HepG2 (cell line): ENCODE results near the gene RPS6KL1. TPM values are rescaled to one million over a fixed set of nuclear protein-coding genes. Genes with fewer than 3 reads are reported as not detected.

Experiments used
- ARNT2 ChIP-seq: sonication (generic); formaldehyde crosslinking; IDR thresholded peaks from 2 replicates; pipeline ENCODE4 v1.8.0; 2022; ENCODE audit warnings: mild to moderate bottlenecking, low read depth, missing genetic modification reagents, moderate library complexity
- DZIP1 ChIP-seq: sonication (generic); formaldehyde crosslinking; IDR thresholded peaks from 2 replicates; pipeline ENCODE4 v1.5.0; 2020; ENCODE audit warnings: mild to moderate bottlenecking, missing genetic modification reagents
- ELF4 ChIP-seq: sonication (generic); formaldehyde crosslinking; IDR thresholded peaks from 2 replicates; pipeline ENCODE4 v1.5.0; 2020; ENCODE audit warnings: missing genetic modification reagents, mild to moderate bottlenecking, moderate library complexity, borderline replicate concordance
- HBP1 ChIP-seq: IDR thresholded peaks from 2 replicates; pipeline ENCODE4 v1.6.1; 2016; ENCODE audit warnings: low read depth, control low read depth
- HOXD1 ChIP-seq: sonication (generic); formaldehyde crosslinking; IDR thresholded peaks from 2 replicates; pipeline ENCODE4 v1.5.0; 2020; ENCODE audit warnings: missing genetic modification reagents
- SSRP1 ChIP-seq: IDR thresholded peaks from 2 replicates; pipeline ENCODE4 v1.6.1; 2016; ENCODE audit warnings: control low read depth
- ZNF180 ChIP-seq: sonication (generic); formaldehyde crosslinking; IDR thresholded peaks from 2 replicates; pipeline ENCODE4 v1.4.0; 2020; ENCODE audit warnings: low read depth, missing genetic modification reagents, borderline replicate concordance
- ZNF235 ChIP-seq: sonication (generic); formaldehyde crosslinking; IDR thresholded peaks from 2 replicates; pipeline ENCODE4 v1.8.1; 2023; ENCODE audit warnings: mild to moderate bottlenecking, missing genetic modification reagents, borderline replicate concordance
- ZNF513 ChIP-seq: sonication (generic); formaldehyde crosslinking; conservative IDR thresholded peaks from 2 replicates; pipeline ENCODE4 v1.5.0; 2020; ENCODE audit warnings: missing genetic modification reagents
- ZNF552 ChIP-seq: sonication (generic); formaldehyde crosslinking; IDR thresholded peaks from 2 replicates; pipeline ENCODE4 v1.9.0; 2022; ENCODE audit warnings: missing genetic modification reagents, mild to moderate bottlenecking, borderline replicate concordance
- polyA plus RNA-seq, 8 experiments: library from polyadenylated mRNA; depleted of rRNA in 3 of 8; stranded (reverse) in 7 of 8; unstranded in 1 of 8; fragments of >200 nt; fragmentation: Illumina TruSeq in 4 of 8; extraction: Trizol in 4 of 8; gene quantifications; 2 replicates each; pipeline versions ENCODE4 v1.2.1 to v1.2.3, GENCODE V29; 2011 to 2016; ENCODE audit warnings: low read depth in 4 of 8, missing spikeins in 1 of 8, mixed read lengths in 1 of 8; ENCODE audit not compliant: insufficient read depth in 1 of 8
- total RNA-seq, 5 experiments: library from RNA; depleted of rRNA; stranded (reverse); fragments of >200 nt; fragmentation: Illumina TruSeq; extraction: Trizol; gene quantifications; 2 replicates each; pipeline ENCODE4 v1.2.3, GENCODE V29; 2016; ENCODE audit warnings: low read depth in 1 of 5
- TF ChIP-seq, protein P1 (sequence below): sonication (generic); formaldehyde crosslinking; IDR thresholded peaks from 2 replicates; pipeline ENCODE4 v1.4.0; 2020; ENCODE audit warnings: missing genetic modification reagents
- TF ChIP-seq, protein P2 (sequence below): sonication (generic); formaldehyde crosslinking; IDR thresholded peaks from 2 replicates; pipeline ENCODE4 v1.4.0; 2020; ENCODE audit warnings: missing genetic modification reagents, borderline replicate concordance

RPS6KL1 gene
- total and polyA plus RNA-seq, 2 of the 13 experiments (the other 11 are each of a cell fraction or from before 2014, with no cell fraction given), result 6.5 to 11.5 TPM

DNA sequence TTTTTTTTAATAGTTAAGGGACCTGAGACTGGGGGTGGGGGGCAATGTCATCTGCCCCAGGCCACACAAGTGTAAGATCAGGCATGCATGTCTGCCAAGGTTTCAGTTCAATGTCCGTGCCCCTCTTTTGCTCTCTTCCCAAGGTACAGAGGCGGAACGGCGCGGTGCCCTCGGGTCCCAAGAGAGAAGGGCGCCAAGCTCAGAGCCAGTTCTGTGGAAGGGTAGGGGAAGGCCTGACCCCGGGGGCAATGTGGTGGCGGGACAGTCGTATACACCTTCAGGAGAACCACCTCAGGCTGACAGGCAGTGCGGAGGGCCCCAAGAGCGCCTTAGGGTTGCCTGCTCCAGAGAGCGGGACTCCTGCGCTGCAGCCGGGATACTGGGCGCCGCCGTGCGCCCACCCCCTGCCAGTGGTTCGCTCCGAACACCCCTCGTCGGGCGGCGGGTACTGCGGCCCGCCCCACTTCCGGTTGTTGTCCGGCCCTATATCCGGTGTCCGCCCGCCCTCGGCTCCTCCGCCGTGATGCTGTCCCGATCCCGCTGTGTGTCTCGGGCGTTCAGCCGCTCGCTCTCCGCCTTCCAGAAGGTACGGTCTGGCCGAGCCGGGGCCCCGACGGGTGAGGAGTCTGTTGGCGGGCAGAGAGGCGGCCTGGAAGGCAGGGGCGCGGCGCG, 41.5 kb downstream of the RPS6KL1 start, which contains the start of gene DLST (continued):
- TF ChIP-seq, protein P1, sequence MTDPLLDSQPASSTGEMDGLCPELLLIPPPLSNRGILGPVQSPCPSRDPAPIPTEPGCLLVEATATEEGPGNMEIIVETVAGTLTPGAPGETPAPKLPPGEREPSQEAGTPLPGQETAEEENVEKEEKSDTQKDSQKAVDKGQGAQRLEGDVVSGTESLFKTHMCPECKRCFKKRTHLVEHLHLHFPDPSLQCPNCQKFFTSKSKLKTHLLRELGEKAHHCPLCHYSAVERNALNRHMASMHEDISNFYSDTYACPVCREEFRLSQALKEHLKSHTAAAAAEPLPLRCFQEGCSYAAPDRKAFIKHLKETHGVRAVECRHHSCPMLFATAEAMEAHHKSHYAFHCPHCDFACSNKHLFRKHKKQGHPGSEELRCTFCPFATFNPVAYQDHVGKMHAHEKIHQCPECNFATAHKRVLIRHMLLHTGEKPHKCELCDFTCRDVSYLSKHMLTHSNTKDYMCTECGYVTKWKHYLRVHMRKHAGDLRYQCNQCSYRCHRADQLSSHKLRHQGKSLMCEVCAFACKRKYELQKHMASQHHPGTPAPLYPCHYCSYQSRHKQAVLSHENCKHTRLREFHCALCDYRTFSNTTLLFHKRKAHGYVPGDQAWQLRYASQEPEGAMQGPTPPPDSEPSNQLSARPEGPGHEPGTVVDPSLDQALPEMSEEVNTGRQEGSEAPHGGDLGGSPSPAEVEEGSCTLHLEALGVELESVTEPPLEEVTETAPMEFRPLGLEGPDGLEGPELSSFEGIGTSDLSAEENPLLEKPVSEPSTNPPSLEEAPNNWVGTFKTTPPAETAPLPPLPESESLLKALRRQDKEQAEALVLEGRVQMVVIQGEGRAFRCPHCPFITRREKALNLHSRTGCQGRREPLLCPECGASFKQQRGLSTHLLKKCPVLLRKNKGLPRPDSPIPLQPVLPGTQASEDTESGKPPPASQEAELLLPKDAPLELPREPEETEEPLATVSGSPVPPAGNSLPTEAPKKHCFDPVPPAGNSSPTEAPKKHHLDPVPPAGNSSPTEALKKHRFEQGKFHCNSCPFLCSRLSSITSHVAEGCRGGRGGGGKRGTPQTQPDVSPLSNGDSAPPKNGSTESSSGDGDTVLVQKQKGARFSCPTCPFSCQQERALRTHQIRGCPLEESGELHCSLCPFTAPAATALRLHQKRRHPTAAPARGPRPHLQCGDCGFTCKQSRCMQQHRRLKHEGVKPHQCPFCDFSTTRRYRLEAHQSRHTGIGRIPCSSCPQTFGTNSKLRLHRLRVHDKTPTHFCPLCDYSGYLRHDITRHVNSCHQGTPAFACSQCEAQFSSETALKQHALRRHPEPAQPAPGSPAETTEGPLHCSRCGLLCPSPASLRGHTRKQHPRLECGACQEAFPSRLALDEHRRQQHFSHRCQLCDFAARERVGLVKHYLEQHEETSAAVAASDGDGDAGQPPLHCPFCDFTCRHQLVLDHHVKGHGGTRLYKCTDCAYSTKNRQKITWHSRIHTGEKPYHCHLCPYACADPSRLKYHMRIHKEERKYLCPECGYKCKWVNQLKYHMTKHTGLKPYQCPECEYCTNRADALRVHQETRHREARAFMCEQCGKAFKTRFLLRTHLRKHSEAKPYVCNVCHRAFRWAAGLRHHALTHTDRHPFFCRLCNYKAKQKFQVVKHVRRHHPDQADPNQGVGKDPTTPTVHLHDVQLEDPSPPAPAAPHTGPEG (CRISPR knock-in tag), result 0 out of 2 replicates have a peak, but pooled peaks have one; percentile 31
- peak; percentile 89; the same call in 1 of the 2 replicates for TF ChIP-seq ZNF513 (CRISPR knock-in tag)
- peak; percentile 76; the same call in 1 of the 2 replicates for TF ChIP-seq ARNT2
- no peak for TF ChIP-seq ZNF552 (CRISPR knock-in tag)
- TF ChIP-seq DZIP1, result 0 out of 2 replicates have a peak, but pooled peaks have one; percentile 31
- no peak; the same call in 1 of the 2 replicates for TF ChIP-seq ZNF235 (CRISPR knock-in tag)
- no peak for TF ChIP-seq HOXD1 (CRISPR knock-in tag)
- TF ChIP-seq, protein P2, sequence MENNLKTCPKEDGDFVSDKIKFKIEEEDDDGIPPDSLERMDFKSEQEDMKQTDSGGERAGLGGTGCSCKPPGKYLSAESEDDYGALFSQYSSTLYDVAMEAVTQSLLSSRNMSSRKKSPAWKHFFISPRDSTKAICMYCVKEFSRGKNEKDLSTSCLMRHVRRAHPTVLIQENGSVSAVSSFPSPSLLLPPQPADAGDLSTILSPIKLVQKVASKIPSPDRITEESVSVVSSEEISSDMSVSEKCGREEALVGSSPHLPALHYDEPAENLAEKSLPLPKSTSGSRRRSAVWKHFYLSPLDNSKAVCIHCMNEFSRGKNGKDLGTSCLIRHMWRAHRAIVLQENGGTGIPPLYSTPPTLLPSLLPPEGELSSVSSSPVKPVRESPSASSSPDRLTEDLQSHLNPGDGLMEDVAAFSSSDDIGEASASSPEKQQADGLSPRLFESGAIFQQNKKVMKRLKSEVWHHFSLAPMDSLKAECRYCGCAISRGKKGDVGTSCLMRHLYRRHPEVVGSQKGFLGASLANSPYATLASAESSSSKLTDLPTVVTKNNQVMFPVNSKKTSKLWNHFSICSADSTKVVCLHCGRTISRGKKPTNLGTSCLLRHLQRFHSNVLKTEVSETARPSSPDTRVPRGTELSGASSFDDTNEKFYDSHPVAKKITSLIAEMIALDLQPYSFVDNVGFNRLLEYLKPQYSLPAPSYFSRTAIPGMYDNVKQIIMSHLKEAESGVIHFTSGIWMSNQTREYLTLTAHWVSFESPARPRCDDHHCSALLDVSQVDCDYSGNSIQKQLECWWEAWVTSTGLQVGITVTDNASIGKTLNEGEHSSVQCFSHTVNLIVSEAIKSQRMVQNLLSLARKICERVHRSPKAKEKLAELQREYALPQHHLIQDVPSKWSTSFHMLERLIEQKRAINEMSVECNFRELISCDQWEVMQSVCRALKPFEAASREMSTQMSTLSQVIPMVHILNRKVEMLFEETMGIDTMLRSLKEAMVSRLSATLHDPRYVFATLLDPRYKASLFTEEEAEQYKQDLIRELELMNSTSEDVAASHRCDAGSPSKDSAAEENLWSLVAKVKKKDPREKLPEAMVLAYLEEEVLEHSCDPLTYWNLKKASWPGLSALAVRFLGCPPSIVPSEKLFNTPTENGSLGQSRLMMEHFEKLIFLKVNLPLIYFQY (CRISPR knock-in tag), result no peak
- TF ChIP-seq SSRP1 (CRISPR knock-in tag), result no peak
- no peak for TF ChIP-seq ELF4 (CRISPR knock-in tag)
- TF ChIP-seq HBP1, result no peak
- no peak for TF ChIP-seq ZNF180 (CRISPR knock-in tag)
